GM21723 (cell line): Measurements from ENCODE around the gene IFI27L2.

Source experiments
- ATAC-seq: cut with Tn5 transposase; IDR thresholded peaks from one replicate; pipeline ENCODE4 v1.9.1; 2021; ENCODE audit warnings: mild to moderate bottlenecking, moderate library complexity; ENCODE audit not compliant: unreplicated experiment

IFI27L2 gene

GRCh38 chr14:94103554-94104150, 25.8 kb downstream of the IFI27L2 start:
- no peak for ATAC-seq

- ATAC-seq = no peak
These were observed 26.5 kb downstream of the IFI27L2 start for GRCh38 chr14:94102768-94103482.

GRCh38 chr14:94101748-94102147, 27.7 kb downstream of the IFI27L2 start:
- no peak for ATAC-seq

GRCh38 chr14:94100847-94101246, 28.6 kb downstream of the IFI27L2 start:
- no peak for ATAC-seq

GRCh38 chr14:94099006-94099405, 30.4 kb downstream of the IFI27L2 start:
- no peak for ATAC-seq

- no peak for ATAC-seq
These were observed 30.9 kb downstream of the IFI27L2 start for GRCh38 chr14:94098326-94098992.

- no peak for ATAC-seq
These were observed 32.3 kb downstream of the IFI27L2 start for GRCh38 chr14:94097091-94097490.

GRCh38 chr14:94093418-94093817, 36.0 kb downstream of the IFI27L2 start:
- no peak for ATAC-seq

GRCh38 chr14:94089479-94089878, 39.9 kb downstream of the IFI27L2 start:
- no peak for ATAC-seq

GRCh38 chr14:94088516-94088915, 40.9 kb downstream of the IFI27L2 start:
- no peak for ATAC-seq

- ATAC-seq = no peak
These were observed 41.5 kb downstream of the IFI27L2 start for GRCh38 chr14:94087891-94088290.

- peak; percentile 27 for ATAC-seq
These were observed 48.0 kb downstream of the IFI27L2 start for GRCh38 chr14:94081386-94081820.

GRCh38 chr14:94080621-94081385, 48.6 kb downstream of the IFI27L2 start, which contains the start of the genes DDX24 and IFI27L1:
TSS of gene DDX24 (minus strand) at chr14:94081202. CDS start at chr14:94079742, 1,460 bp downstream.
TSS of gene IFI27L1 (plus strand) at chr14:94081310. CDS start at chr14:94096938, 15,628 bp downstream.
- peak; percentile 99 for ATAC-seq

GRCh38 chr14:94079891-94080620, 49.3 kb downstream of the IFI27L2 start:
- no peak for ATAC-seq

- ATAC-seq = no peak
These were observed 51.6 kb downstream of the IFI27L2 start for GRCh38 chr14:94077823-94078222.
